T-helper 1 cell treated with Interleukin-12 subunit alpha and Interleukin-12 subunit beta and Interleukin-4 antibody, amounts not matched to agents 30 μg/mL and 1 μg/mL, for 36 hours (primary cell): ENCODE data around the gene RASSF5.
A peak's percentile ranks its signal among the peaks of the same experiment; 100 is the strongest.

Experiments
- H3K27ac Mint-ChIP-seq: one replicate; pipeline ENCODE4 v1.8.0; 2021; ENCODE audit warnings: mild to moderate bottlenecking, mixed read lengths
- H3K27me3 Mint-ChIP-seq: one replicate; pipeline ENCODE4 v1.8.0; 2021; ENCODE audit warnings: low read depth, mixed read lengths
- H3K36me3 Mint-ChIP-seq: one replicate; pipeline ENCODE4 v1.8.0; 2021; ENCODE audit warnings: low read depth, mixed read lengths
- H3K4me1 Mint-ChIP-seq: one replicate; pipeline ENCODE4 v1.8.0; 2021; ENCODE audit warnings: low read depth, mixed read lengths
- H3K4me3 Mint-ChIP-seq: one replicate; pipeline ENCODE4 v1.8.0; 2021; ENCODE audit warnings: mild to moderate bottlenecking, moderate library complexity, mixed read lengths
- H3K9me3 Mint-ChIP-seq: one replicate; pipeline ENCODE4 v1.8.0; 2021; ENCODE audit warnings: mixed read lengths

The RASSF5 gene

DNA sequence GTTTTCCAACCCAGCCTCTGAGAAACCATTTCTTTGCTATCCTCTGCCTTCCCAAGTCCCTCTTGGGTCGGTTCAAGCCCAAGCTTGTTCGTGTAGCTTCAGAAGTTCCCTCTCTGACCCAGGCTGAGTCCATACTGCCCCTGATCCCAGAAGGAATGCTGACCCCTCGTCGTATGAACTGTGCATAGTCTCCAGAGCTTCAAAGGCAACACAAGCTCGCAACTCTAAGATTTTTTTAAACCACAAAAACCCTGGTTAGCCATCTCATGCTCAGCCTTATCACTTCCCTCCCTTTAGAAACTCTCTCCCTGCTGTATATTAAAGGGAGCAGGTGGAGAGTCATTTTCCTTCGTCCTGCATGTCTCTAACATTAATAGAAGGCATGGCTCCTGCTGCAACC, 81.2 kb downstream of the RASSF5 start:
- no peaks in the 10 kb centered on the region for H3K9me3 Mint-ChIP-seq
- H3K4me3 Mint-ChIP-seq = peak overlapping the region; percentile 36
- H3K27me3 Mint-ChIP-seq = no peaks in the 10 kb centered on the region
- peak overlapping the region; percentile 94 for H3K27ac Mint-ChIP-seq
- H3K36me3 Mint-ChIP-seq = peaks cover 68% of the 10 kb centered on the region
- peaks cover 83% of the 10 kb centered on the region for H3K4me1 Mint-ChIP-seq

DNA sequence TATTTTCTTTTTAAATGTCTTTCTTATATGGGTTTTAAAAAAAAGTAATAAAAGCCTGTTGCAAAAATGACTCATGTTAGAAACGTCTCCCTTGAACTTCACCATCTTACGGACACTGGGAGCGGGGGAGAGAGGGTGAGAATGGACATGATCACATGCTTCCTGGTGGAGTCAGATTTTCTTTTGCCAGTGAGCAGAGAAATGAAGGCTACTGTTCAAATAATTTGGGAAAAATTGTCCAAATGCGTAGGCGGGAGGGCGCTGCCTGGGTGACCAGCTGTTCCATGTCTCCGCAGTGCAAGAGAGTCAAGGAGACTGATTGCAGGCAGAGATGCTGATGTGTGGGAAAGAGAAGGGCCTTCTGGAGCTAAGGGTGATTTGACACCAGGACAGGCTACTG, 81.9 kb downstream of the RASSF5 start:
- Mint-ChIP-seq H3K36me3 (peaks cover 68% of the 10 kb centered on the region), H3K4me3 (peak overlapping the region; percentile 32), H3K4me1 (peaks cover 80% of the 10 kb centered on the region), H3K9me3 (no peaks in the 10 kb centered on the region), H3K27me3 (no peaks in the 10 kb centered on the region), H3K27ac (peak overlapping the region; percentile 94)

DNA sequence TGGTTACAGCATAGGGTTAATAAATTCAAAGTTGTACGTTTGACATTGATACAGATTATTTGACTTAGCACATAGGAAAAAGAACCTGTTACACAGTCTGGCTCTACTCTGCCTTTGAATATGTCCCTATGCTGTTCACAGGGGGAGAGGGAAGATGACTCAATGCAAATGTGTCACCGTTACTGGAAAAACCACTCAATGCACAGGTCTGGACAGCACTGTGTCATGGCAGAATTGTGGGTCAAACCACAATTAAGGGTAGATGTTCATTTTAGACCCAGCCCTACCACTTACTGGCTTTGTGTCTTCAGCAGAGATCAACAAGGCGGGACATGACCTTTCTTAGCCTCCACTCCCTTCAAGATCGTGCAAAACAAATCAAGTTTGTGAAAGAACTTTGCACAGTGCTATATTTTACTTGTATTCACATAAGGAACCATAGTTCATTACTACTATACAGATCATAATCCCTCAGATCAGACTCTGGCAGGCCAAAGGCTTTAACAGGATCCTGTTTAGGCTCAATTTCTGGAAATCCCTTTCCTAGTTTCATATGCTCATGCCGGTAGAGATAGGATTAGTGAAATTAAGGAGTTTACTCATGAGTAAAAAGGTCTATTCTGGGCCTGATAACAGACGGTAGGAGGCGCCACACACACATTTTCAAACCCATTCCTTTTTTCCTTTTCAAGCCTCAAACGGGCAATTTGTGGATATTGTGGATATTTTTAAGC, 82.9 kb downstream of the RASSF5 start:
- Mint-ChIP-seq H3K27me3 (no peaks in the 10 kb centered on the region), H3K4me1 (peaks cover 74% of the 10 kb centered on the region), H3K27ac (peak overlapping the region; percentile 94), H3K9me3 (no peaks in the 10 kb centered on the region), H3K36me3 (peaks cover 68% of the 10 kb centered on the region), H3K4me3 (peak overlapping the region; percentile 65)

DNA sequence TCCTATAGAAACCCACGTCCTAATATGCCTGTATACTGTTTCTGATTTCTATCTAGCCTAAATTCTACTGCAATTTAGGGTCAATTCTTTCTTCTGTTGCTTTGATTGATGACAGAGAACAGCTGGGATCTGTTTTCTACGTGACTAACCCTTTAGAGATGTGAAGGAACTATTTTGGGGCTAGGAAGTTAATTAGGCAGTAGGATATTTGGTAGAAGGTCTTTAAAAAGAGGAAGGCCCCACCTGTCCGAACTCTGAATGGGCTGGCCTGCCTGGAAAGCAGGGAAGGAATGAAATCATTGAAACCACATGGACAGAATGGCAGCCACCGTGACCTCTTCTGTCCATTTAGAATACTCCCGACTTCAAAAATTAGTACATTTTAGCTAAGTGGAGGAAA, 83.9 kb downstream of the RASSF5 start:
- Mint-ChIP-seq H3K4me1 (peaks cover 67% of the 10 kb centered on the region), H3K27ac (peak overlapping the region; percentile 94), H3K9me3 (no peaks in the 10 kb centered on the region), H3K27me3 (no peaks in the 10 kb centered on the region), H3K36me3 (peaks cover 74% of the 10 kb centered on the region), H3K4me3 (peak overlapping the region; percentile 39)

DNA sequence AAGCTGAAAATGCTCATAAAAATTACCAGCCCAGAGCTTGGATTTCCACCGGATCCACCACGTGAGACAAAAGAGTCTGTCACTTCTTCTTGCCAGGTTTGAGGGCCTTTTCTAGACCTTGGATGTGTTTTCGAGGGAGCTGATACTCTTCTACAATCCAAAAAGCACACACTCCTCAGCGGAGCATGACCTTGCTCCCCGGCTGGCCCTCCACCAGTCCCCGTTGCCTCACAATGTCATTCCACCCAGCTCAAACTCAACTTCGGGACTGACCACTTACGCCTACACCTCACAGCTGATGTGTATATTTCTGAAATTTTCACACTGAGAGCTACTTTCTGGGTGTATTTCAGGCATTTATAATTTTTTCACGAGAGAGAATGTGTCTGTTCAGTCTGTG, 84.4 kb downstream of the RASSF5 start:
- Mint-ChIP-seq H3K36me3 (peaks cover 72% of the 10 kb centered on the region), H3K4me3 (peak overlapping the region; percentile 19), H3K9me3 (no peaks in the 10 kb centered on the region), H3K27me3 (no peaks in the 10 kb centered on the region), H3K27ac (peak overlapping the region; percentile 64), H3K4me1 (peaks cover 63% of the 10 kb centered on the region)

DNA sequence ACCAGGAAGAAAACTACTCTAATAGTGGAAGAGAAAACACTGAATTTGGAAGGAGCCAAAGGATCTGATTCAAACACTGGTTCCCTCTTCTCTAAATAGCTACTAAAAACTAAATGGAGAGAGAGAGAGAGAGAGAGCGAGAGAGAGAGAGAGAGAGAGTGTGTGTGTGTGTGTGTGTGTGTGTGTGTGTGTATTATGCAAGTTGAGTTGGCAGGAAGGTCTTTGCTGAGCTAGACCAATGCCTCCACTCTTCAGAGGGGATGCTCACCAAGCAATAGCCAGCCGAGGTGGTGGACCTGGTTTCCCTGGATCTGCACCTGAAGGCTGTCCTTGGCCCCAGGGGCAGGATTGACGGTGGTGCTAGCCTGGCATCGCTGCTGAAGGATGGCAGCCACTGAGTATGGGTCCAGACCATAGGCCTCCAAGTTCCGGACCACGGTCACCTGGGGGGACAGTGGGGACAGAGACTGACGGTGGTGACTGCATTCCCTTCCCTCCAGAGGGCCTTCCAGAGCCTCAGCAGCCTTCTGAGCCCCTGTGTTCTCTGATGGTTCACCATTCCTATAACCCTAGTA, 86.1 kb downstream of the RASSF5 start:
- Mint-ChIP-seq H3K4me3 (no peak overlapping the region), H3K27ac (peak overlapping the region; percentile 23), H3K36me3 (peaks cover 66% of the 10 kb centered on the region), H3K9me3 (no peaks in the 10 kb centered on the region), H3K27me3 (no peaks in the 10 kb centered on the region), H3K4me1 (peaks cover 47% of the 10 kb centered on the region)

DNA sequence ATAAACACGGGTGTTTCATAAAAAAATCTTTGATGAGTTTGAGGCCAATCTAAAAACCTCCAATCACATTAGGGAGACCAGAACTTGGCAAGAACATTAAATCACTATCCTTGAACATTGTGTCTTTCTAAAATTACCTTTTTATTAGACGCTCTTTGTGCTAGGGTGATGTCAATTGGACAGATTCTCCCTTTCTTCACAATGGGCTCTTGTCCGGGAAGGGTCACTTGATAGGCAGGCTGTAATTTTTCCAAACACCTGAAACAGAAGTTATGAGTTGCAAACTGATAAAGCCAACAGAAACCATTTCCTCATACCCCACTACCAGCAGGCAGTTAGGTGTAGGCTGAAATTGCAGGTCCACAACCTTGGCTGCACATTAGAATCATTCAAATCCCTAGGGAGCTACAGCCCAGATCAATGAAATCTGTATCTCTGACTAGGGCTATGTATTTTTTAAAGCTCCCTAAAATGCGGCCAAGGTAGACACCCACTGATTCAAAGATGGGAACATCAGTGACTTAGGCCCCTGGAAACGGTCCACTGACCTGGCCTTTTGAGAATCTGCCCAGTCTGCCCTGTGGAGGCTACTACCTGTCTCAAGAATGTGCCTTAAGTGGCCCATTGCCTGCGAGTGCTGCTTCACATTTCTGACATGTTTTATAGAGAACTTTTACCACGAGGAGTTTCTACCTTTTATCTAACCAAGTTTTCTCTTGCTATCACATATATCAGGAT, 88.4 kb downstream of the RASSF5 start:
- Mint-ChIP-seq H3K4me1 (peaks cover 26% of the 10 kb centered on the region), H3K27me3 (no peaks in the 10 kb centered on the region), H3K27ac (no peak overlapping the region), H3K4me3 (no peak overlapping the region), H3K36me3 (peaks cover 61% of the 10 kb centered on the region), H3K9me3 (no peaks in the 10 kb centered on the region)

DNA sequence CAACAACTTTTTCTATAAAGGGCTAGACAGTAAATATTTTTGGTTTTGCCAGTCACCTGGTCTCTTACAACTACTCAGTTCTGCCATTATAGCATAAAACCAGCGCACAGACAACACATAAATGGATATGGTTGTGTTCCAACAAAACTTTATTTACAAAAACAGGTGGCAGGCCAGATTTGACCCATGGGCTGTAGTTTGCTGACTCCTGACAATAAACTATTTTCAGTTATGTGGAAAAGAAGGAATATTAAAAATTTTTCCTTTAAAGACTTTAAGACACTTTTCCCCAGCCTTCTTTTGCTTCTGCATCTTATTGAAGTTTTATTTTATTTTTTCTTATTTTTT, 89.0 kb downstream of the RASSF5 start:
- H3K27ac Mint-ChIP-seq = no peak overlapping the region
- peaks cover 60% of the 10 kb centered on the region for H3K36me3 Mint-ChIP-seq
- no peaks in the 10 kb centered on the region for H3K27me3 Mint-ChIP-seq
- H3K9me3 Mint-ChIP-seq = no peaks in the 10 kb centered on the region
- no peak overlapping the region for H3K4me3 Mint-ChIP-seq
- H3K4me1 Mint-ChIP-seq = peaks cover 22% of the 10 kb centered on the region

- H3K36me3 Mint-ChIP-seq = peaks cover 39% of the 10 kb centered on the region
Observed at GRCh38 chr1:206600527-206600926, 93.2 kb downstream of the RASSF5 start.

GRCh38 chr1:206604861-206605260, 97.5 kb downstream of the RASSF5 start:
- H3K4me3 Mint-ChIP-seq = no peak overlapping the region
- H3K4me1 Mint-ChIP-seq = peaks cover 23% of the 10 kb centered on the region
- no peaks in the 10 kb centered on the region for H3K9me3 Mint-ChIP-seq
- peaks cover 31% of the 10 kb centered on the region for H3K36me3 Mint-ChIP-seq
- H3K27ac Mint-ChIP-seq = no peak overlapping the region
- H3K27me3 Mint-ChIP-seq = no peaks in the 10 kb centered on the region

More at GRCh38 chr1:206600527-206600926, 93.2 kb downstream of the RASSF5 start:
- Mint-ChIP-seq H3K27me3 (no peaks in the 10 kb centered on the region), H3K27ac (no peak overlapping the region), H3K4me3 (no peak overlapping the region), H3K4me1 (peaks cover 2% of the 10 kb centered on the region), H3K9me3 (no peaks in the 10 kb centered on the region)

DNA sequence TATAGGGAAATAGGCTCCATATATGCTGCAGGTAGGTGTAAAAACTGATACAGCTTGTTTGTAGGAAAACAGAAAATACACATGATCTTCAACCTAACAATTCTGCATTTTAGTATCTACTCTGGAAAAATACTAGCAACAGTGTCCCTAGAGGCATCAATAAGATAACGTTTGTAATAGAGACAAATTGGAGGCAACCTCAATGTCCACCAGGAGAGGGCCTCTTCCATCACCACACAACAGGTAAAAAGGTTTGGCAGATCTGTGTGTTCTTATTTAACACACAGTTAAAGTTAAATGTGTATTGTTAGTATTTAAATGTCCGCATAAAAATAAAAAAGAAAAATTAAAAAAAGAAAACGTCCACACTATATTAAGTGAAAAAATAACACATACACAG, 99.5 kb downstream of the RASSF5 start:
- H3K4me3 Mint-ChIP-seq = no peak overlapping the region
- no peak overlapping the region for H3K27ac Mint-ChIP-seq
- H3K9me3 Mint-ChIP-seq = no peaks in the 10 kb centered on the region
- H3K27me3 Mint-ChIP-seq = no peaks in the 10 kb centered on the region
- H3K36me3 Mint-ChIP-seq = peaks cover 30% of the 10 kb centered on the region
- H3K4me1 Mint-ChIP-seq = peaks cover 40% of the 10 kb centered on the region

DNA sequence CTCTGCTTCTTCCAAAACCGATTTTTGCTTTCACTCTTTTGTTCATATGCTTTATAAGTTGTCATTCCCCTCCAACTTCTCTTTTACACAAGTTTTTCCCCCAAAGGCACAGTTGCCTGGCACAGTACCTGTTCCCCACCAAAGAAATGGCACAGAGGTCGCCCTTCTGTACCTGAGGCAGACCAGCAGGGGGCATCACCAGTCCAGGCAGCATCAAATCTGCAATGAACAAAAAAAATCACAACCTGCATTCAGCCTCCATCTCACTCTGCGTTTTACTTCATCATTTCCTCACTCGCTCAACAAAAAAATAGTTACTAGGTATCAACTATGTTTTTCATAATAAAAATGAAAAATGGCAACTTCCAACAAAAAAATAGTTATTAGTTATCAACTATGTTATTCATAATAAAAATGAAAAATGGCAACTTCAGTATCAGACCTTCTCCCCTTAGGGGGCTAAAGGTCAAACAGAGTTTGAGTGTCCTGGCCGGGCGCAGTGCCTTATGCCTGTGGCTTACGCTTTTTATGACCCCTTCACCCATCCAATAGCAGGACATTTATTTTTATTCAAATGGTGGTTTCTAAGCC, 100.9 kb downstream of the RASSF5 start:
- peak overlapping the region; percentile 77 for H3K27ac Mint-ChIP-seq
- peaks cover 41% of the 10 kb centered on the region for H3K4me1 Mint-ChIP-seq
- H3K4me3 Mint-ChIP-seq = peak overlapping the region; percentile 13
- no peaks in the 10 kb centered on the region for H3K27me3 Mint-ChIP-seq
- H3K9me3 Mint-ChIP-seq = no peaks in the 10 kb centered on the region
- H3K36me3 Mint-ChIP-seq = peaks cover 25% of the 10 kb centered on the region

DNA sequence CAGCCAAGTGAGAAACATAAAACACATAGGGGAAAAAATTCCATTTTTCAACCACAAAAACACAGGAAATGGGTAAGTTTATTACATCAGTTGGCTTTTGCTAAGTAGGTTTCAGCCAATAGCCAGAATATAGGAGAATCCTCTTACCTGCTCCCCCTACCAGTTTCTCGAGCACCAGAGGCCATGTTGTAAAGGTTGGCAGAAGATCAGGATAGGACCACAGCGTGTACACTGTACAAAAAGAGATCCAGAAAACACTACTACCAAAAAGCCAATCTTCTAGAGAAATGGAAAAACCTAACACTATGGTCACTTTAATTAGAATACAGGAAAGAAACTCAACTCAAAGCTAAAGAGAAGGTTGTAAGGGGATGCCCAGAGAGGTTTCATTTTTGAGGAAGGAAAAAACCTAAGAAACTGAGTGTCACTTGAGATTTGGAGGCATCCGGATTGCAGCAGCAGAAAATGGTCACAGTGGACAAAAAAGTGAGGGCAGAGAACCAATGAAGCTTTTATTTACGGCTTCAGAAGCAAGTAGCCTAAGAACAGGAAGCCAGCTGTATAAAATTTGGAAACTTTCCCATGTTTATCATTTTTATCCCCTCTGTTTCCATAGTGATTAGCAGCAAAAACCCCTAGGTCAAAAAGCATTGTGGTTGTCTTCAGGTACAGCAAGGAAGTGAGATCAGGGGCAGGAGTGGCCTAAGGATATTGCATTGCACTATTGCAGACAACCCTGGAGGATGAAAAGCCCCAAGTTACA, 102.1 kb downstream of the RASSF5 start:
- Mint-ChIP-seq H3K27ac (peak overlapping the region; percentile 94), H3K4me3 (peak overlapping the region; percentile 61), H3K27me3 (no peaks in the 10 kb centered on the region), H3K4me1 (peaks cover 41% of the 10 kb centered on the region), H3K36me3 (peaks cover 25% of the 10 kb centered on the region), H3K9me3 (no peaks in the 10 kb centered on the region)
